ENCODE data around the gene ATP2B3.

Gene ATP2B3

GRCh38 chrX:153530411-153531129 lies 13.1 kb downstream of the ATP2B3 start:
- no peaks in the 10 kb centered on the region for H3K27me3 ChIP-seq (ENCODE audit: insufficient read depth, low read length)
- no peak overlapping the region for H3K4me2 ChIP-seq (ENCODE audit: low read length)
- H4K20me1 ChIP-seq (ENCODE audit: insufficient read depth, low read length), result no peaks in the 10 kb centered on the region
- TF ChIP-seq EZH2 (IDR thresholded peaks at IDR 0.05; ENCODE audit: borderline replicate concordance, low read length), result no peak
- no peak for TF ChIP-seq CTCF (IDR thresholded peaks at IDR 0.05; ENCODE audit: low read length)
- H3F3A ChIP-seq (ENCODE audit: insufficient read depth, low read length), result no peaks in the 10 kb centered on the region
- H3K79me2 ChIP-seq (ENCODE audit: insufficient read depth, low read length), result no peaks in the 10 kb centered on the region
- no peak overlapping the region for H3K27ac ChIP-seq (ENCODE audit: low read depth, low read length, poor library complexity, severe bottlenecking)
- H3K9me3 ChIP-seq (ENCODE audit: low read length), result no peaks in the 10 kb centered on the region
- H3K9ac ChIP-seq (ENCODE audit: low read length), result no peak overlapping the region
- no peaks in the 10 kb centered on the region for H3K9me2 ChIP-seq (ENCODE audit: low read depth, low read length)
- H2AFZ ChIP-seq (ENCODE audit: low read length), result no peak overlapping the region
- H3K4me3 ChIP-seq (ENCODE audit: low read depth, low read length, poor library complexity, severe bottlenecking), result no peak overlapping the region
- no peaks in the 10 kb centered on the region for H3K36me3 ChIP-seq (ENCODE audit: insufficient read depth, low read length)
- no peaks in the 10 kb centered on the region for H3K4me1 ChIP-seq (ENCODE audit: insufficient read depth, low read length, severe bottlenecking)

GRCh38 chrX:153533091-153533490 lies 15.6 kb downstream of the ATP2B3 start:
- Histone ChIP-seq H3F3A (ENCODE audit: insufficient read depth, low read length) (no peaks in the 10 kb centered on the region), H3K27me3 (ENCODE audit: insufficient read depth, low read length) (0 out of 2 replicates have a peak, but pooled peaks cover 5% of the 10 kb centered on the region), H3K4me1 (ENCODE audit: insufficient read depth, low read length, severe bottlenecking) (no peaks in the 10 kb centered on the region), H3K9me3 (ENCODE audit: low read length) (no peaks in the 10 kb centered on the region), H3K36me3 (ENCODE audit: insufficient read depth, low read length) (no peaks in the 10 kb centered on the region), H3K79me2 (ENCODE audit: insufficient read depth, low read length) (no peaks in the 10 kb centered on the region), H3K9me2 (ENCODE audit: low read depth, low read length) (no peaks in the 10 kb centered on the region), H2AFZ (ENCODE audit: low read length) (no peak overlapping the region), H4K20me1 (ENCODE audit: insufficient read depth, low read length) (no peaks in the 10 kb centered on the region), H3K4me2 (ENCODE audit: low read length) (no peak overlapping the region), H3K9ac (ENCODE audit: low read length) (no peak overlapping the region), H3K27ac (ENCODE audit: low read depth, low read length, poor library complexity, severe bottlenecking) (no peak overlapping the region), H3K4me3 (ENCODE audit: low read depth, low read length, poor library complexity, severe bottlenecking) (no peak overlapping the region)
- TF ChIP-seq CTCF (IDR thresholded peaks at IDR 0.05; ENCODE audit: low read length) (no peak), EZH2 (IDR thresholded peaks at IDR 0.05; ENCODE audit: borderline replicate concordance, low read length) (no peak)

- Histone ChIP-seq H3K27ac (ENCODE audit: low read depth, low read length, poor library complexity, severe bottlenecking) (no peak overlapping the region), H3K36me3 (ENCODE audit: insufficient read depth, low read length) (no peaks in the 10 kb centered on the region), H3F3A (ENCODE audit: insufficient read depth, low read length) (no peaks in the 10 kb centered on the region), H3K27me3 (ENCODE audit: insufficient read depth, low read length) (0 out of 2 replicates have a peak, but pooled peaks cover 5% of the 10 kb centered on the region), H3K79me2 (ENCODE audit: insufficient read depth, low read length) (no peaks in the 10 kb centered on the region), H3K4me1 (ENCODE audit: insufficient read depth, low read length, severe bottlenecking) (no peaks in the 10 kb centered on the region), H2AFZ (ENCODE audit: low read length) (no peak overlapping the region), H3K9me2 (ENCODE audit: low read depth, low read length) (no peaks in the 10 kb centered on the region), H3K4me3 (ENCODE audit: low read depth, low read length, poor library complexity, severe bottlenecking) (no peak overlapping the region), H4K20me1 (ENCODE audit: insufficient read depth, low read length) (no peaks in the 10 kb centered on the region), H3K9ac (ENCODE audit: low read length) (no peak overlapping the region), H3K9me3 (ENCODE audit: low read length) (no peaks in the 10 kb centered on the region), H3K4me2 (ENCODE audit: low read length) (no peak overlapping the region)
- TF ChIP-seq EZH2 (IDR thresholded peaks at IDR 0.05; ENCODE audit: borderline replicate concordance, low read length), result no peak
- TF ChIP-seq CTCF (IDR thresholded peaks at IDR 0.05; ENCODE audit: low read length), result no peak
Measured at GRCh38 chrX:153537080-153537479, 19.6 kb downstream of the ATP2B3 start.

All from OCI-LY1 (cell line).